Activated CD4-positive, alpha-beta T cell treated with anti-CD3 and anti-CD28 coated beads, Interleukin-2, amount 10 ng/mL, durations not matched to agents 7 days and 5 days (primary cell): ENCODE measurements around the gene CACNB4. TPM values are rescaled to one million over a fixed set of nuclear protein-coding genes. Genes with fewer than 3 reads are reported as not detected.
"Not testable (repeated sequence)": the region's sequence is repeated elsewhere in the genome, so short reads cannot be mapped to it uniquely, and the experiment has no call there.

Source experiments
- CTCF ChIA-PET: fragments of 350-600 bp; sonication (Branson Sonifier 250); formaldehyde crosslinking; loops from one replicate; lab custom pipeline; 2021; ENCODE audit warnings: antibody characterized with exemption; lab: Charles Lee
- POLR2A ChIA-PET: fragments of 350-600 bp; sonication (Branson Sonifier 250); formaldehyde crosslinking; loops from one replicate; lab custom pipeline; 2021; ENCODE audit warnings: antibody characterized with exemption; lab: Charles Lee
- DNase-seq: peaks from one replicate; pipeline ENCODE4 v3.0.0-alpha.2; 2020
- H3K27ac Mint-ChIP-seq: one replicate; pipeline ENCODE4 v1.8.0; 2021; ENCODE audit warnings: mild to moderate bottlenecking, moderate library complexity, mixed read lengths
- H3K27me3 Mint-ChIP-seq: one replicate; pipeline ENCODE4 v1.8.0; 2021; ENCODE audit warnings: mixed read lengths
- H3K36me3 Mint-ChIP-seq: one replicate; pipeline ENCODE4 v1.8.0; 2021; ENCODE audit warnings: low read depth, mixed read lengths
- H3K4me1 Mint-ChIP-seq: one replicate; pipeline ENCODE4 v1.8.0; 2021; ENCODE audit warnings: mixed read lengths
- H3K4me3 Mint-ChIP-seq: one replicate; pipeline ENCODE4 v1.8.0; 2021; ENCODE audit warnings: mild to moderate bottlenecking, moderate library complexity, mixed read lengths
- H3K9me3 Mint-ChIP-seq: one replicate; pipeline ENCODE4 v1.8.0; 2021; ENCODE audit warnings: mixed read lengths
- total RNA-seq, 2 experiments: library from RNA; stranded (reverse); gene quantifications; one replicate each; pipeline ENCODE4 v1.2.3, GENCODE V29; 2021

Gene CACNB4
- total RNA-seq, 2 experiments from 2014 or later: 0.12 to 0.21 TPM

GRCh38 chr2:151878655-151879563 is 219.9 kb downstream of the CACNB4 start:
- Mint-ChIP-seq H3K9me3 (no peaks in the 10 kb centered on the region), H3K4me3 (no peak overlapping the region), H3K4me1 (no peaks in the 10 kb centered on the region), H3K36me3 (no peaks in the 10 kb centered on the region), H3K27ac (no peak overlapping the region), H3K27me3 (no peaks in the 10 kb centered on the region)
- DNase-seq: no peak
- POLR2A ChIA-PET: no interaction called here
- CTCF ChIA-PET: interaction anchor here (0.7 kb wide), 1 partner anchor 24 kb away, joined by 3 read pairs; no protein-coding TSS in a partner anchor

DNA sequence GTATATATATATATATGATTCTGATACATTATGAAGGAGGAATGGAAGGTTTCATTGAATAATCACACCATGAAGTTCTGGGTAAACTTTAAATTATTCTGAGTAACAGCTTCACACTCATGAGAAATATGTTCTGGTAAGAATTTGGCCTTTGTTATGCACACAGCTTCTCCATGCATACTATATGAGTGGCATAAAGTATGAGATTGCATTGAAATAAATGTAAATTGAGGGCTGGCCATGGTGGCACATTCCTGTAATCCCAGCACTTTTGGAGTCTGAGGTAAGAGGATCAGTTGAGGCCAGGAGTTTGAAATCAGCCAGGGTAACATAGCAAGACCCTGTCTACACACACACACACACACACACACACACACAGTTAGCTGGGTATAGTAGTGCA is 220.6 kb downstream of the CACNB4 start:
- H3K4me3 Mint-ChIP-seq: no peak overlapping the region
- ChIA-PET POLR2A (no interaction called here), CTCF (no interaction called here)
- H3K27me3 Mint-ChIP-seq: no peaks in the 10 kb centered on the region
- H3K27ac Mint-ChIP-seq: no peak overlapping the region
- DNase-seq: no peak
- no peaks in the 10 kb centered on the region for H3K36me3 Mint-ChIP-seq
- H3K4me1 Mint-ChIP-seq: no peaks in the 10 kb centered on the region
- no peaks in the 10 kb centered on the region for H3K9me3 Mint-ChIP-seq

DNA sequence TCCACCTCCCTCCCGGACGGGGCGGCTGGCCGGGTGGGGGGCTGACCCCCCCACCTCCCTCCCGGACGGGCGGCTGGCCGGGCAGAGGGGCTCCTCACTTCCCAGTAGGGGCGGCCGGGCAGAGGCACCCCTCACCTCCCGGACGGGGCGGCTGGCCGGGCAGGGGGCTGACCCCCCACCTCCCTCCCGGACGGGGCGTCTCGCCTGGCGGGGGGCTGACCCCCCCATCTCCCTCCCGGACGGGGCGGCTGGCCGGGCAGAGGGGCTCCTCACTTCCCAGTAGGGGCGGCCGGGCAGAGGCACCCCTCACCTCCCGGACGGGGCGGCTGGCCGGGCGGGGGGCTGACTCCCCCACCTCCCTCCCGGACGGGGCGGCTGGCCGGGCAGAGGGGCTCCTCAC is 223.2 kb downstream of the CACNB4 start:
- H3K4me1 Mint-ChIP-seq, H3K36me3 Mint-ChIP-seq, H3K27ac Mint-ChIP-seq, H3K27me3 Mint-ChIP-seq, H3K9me3 Mint-ChIP-seq, DNase-seq, H3K4me3 Mint-ChIP-seq, POLR2A ChIA-PET: not testable (repeated sequence)
- CTCF ChIA-PET: interaction anchor here (0.7 kb wide), 1 partner anchor 116 kb away, joined by 4 read pairs; no protein-coding TSS in a partner anchor

GRCh38 chr2:151872463-151872862 is 226.4 kb downstream of the CACNB4 start:
- Mint-ChIP-seq H3K27me3 (no peaks in the 10 kb centered on the region), H3K27ac (no peak overlapping the region), H3K4me1 (no peaks in the 10 kb centered on the region), H3K9me3 (no peaks in the 10 kb centered on the region), H3K4me3 (no peak overlapping the region), H3K36me3 (no peaks in the 10 kb centered on the region)
- no peak for DNase-seq
- ChIA-PET CTCF (no interaction called here), POLR2A (no interaction called here)

- H3K27me3 Mint-ChIP-seq: no peaks in the 10 kb centered on the region
- H3K4me3 Mint-ChIP-seq: no peak overlapping the region
- ChIA-PET CTCF (no interaction called here), POLR2A (no interaction called here)
- no peak overlapping the region for H3K27ac Mint-ChIP-seq
- H3K4me1 Mint-ChIP-seq: no peaks in the 10 kb centered on the region
- H3K9me3 Mint-ChIP-seq: no peaks in the 10 kb centered on the region
- no peaks in the 10 kb centered on the region for H3K36me3 Mint-ChIP-seq
- DNase-seq: no peak
Observed at GRCh38 chr2:151869291-151869690, 229.6 kb downstream of the CACNB4 start.

DNA sequence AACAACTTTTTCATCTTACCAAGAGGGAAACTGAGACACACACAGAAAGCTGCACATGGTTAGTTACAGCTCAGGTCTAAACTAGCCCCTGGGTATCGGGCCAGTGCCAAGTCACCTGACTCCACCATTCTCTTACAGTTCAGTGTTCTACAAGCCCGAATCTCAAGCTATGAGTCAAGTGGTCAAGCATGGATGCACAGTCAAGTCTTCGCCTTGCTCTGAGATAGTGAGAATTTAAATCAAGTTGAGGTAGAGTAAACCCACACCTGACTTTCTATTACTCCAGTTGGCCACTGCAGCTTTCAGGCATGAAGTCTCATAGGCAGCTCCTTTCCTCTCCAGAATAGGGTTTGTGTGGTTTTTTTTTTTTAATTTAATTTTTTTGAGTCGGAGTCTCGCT is 236.1 kb downstream of the CACNB4 start:
- Mint-ChIP-seq H3K4me3 (no peak overlapping the region), H3K27ac (no peak overlapping the region), H3K36me3 (no peaks in the 10 kb centered on the region), H3K27me3 (peaks cover 3% of the 10 kb centered on the region), H3K4me1 (no peaks in the 10 kb centered on the region), H3K9me3 (no peaks in the 10 kb centered on the region)
- DNase-seq: no peak
- ChIA-PET CTCF (interaction anchor here (1.0 to 1.1 kb wide), 2 partner anchors 12 to 162 kb away, joined by 3 read pairs; no protein-coding TSS in a partner anchor), POLR2A (no interaction called here)

GRCh38 chr2:151861174-151861573 is 237.7 kb downstream of the CACNB4 start:
- Mint-ChIP-seq H3K27me3 (peaks cover 3% of the 10 kb centered on the region), H3K27ac (no peak overlapping the region), H3K9me3 (no peaks in the 10 kb centered on the region), H3K4me3 (no peak overlapping the region), H3K36me3 (no peaks in the 10 kb centered on the region), H3K4me1 (no peaks in the 10 kb centered on the region)
- DNase-seq: no peak
- ChIA-PET POLR2A (no interaction called here), CTCF (no interaction called here)

GRCh38 chr2:151860613-151861146 is 238.2 kb downstream of the CACNB4 start:
- DNase-seq: no peak
- Mint-ChIP-seq H3K4me3 (no peak overlapping the region), H3K36me3 (no peaks in the 10 kb centered on the region), H3K4me1 (no peaks in the 10 kb centered on the region), H3K27ac (no peak overlapping the region), H3K9me3 (no peaks in the 10 kb centered on the region), H3K27me3 (peaks cover 3% of the 10 kb centered on the region)
- POLR2A ChIA-PET: no interaction called here
- CTCF ChIA-PET: interaction anchor here (1.1 to 1.3 kb wide), 2 partner anchors 14 to 165 kb away, joined by 3 to 4 read pairs; no protein-coding TSS in a partner anchor

- Mint-ChIP-seq H3K4me1 (no peaks in the 10 kb centered on the region), H3K27ac (no peak overlapping the region), H3K4me3 (no peak overlapping the region), H3K27me3 (peaks cover 3% of the 10 kb centered on the region), H3K36me3 (no peaks in the 10 kb centered on the region), H3K9me3 (no peaks in the 10 kb centered on the region)
- DNase-seq: no peak
- ChIA-PET POLR2A (no interaction called here), CTCF (interaction anchor here (0.5 to 1.3 kb wide), 3 partner anchors 14 to 166 kb away, joined by 3 to 4 read pairs (median 3); no protein-coding TSS in a partner anchor)
Observed at GRCh38 chr2:151860210-151860609, 238.6 kb downstream of the CACNB4 start.

DNA sequence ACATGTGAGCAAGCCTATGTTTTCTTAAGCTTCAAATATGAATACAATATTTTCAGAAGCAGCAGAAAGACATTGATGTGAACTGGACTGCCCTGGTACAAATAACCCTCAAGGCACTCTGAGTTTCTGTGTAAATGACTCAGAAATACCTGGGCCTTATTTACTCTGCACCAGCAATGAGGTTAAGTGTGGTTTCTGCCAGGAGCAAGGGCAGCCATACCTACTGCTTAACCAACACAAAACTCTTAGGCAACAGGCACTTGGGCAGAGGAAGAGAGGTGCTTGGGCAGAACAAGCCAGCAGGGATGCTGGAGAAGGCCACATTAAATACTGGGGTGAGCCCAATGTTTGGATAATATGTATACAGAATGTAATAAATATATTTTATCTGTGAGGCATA is 241.2 kb downstream of the CACNB4 start:
- Mint-ChIP-seq H3K4me3 (no peak overlapping the region), H3K9me3 (no peaks in the 10 kb centered on the region), H3K4me1 (no peaks in the 10 kb centered on the region), H3K27me3 (peaks cover 1% of the 10 kb centered on the region), H3K27ac (no peak overlapping the region), H3K36me3 (no peaks in the 10 kb centered on the region)
- no peak for DNase-seq
- POLR2A ChIA-PET: no interaction called here
- CTCF ChIA-PET: no interaction called here

DNA sequence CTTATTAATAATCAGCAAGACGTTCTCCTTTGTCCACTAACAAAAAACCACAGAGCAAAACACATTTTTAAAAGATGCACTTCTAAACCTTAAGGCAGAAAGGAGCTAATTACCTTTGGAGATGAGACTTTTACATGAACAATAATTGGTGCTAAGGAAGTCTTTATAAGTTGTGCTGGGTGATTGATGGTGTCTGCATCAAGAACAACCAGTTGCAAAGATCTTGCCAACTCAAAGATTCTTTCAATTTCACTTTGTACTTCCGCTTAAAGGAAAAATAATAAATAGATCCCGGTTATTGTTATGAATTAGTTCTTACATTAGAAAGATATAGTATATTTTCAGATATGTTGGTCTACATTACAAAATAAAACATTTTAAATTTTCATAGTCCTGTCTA is 243.7 kb downstream of the CACNB4 start:
- H3K36me3 Mint-ChIP-seq: no peaks in the 10 kb centered on the region
- POLR2A ChIA-PET: no interaction called here
- peaks cover 1% of the 10 kb centered on the region for H3K27me3 Mint-ChIP-seq
- no peak for DNase-seq
- no peak overlapping the region for H3K4me3 Mint-ChIP-seq
- H3K9me3 Mint-ChIP-seq: no peaks in the 10 kb centered on the region
- CTCF ChIA-PET: interaction anchor here (0.6 kb wide), 1 partner anchor 405 kb away, joined by 3 read pairs; no protein-coding TSS in a partner anchor
- H3K27ac Mint-ChIP-seq: no peak overlapping the region
- H3K4me1 Mint-ChIP-seq: no peaks in the 10 kb centered on the region

DNA sequence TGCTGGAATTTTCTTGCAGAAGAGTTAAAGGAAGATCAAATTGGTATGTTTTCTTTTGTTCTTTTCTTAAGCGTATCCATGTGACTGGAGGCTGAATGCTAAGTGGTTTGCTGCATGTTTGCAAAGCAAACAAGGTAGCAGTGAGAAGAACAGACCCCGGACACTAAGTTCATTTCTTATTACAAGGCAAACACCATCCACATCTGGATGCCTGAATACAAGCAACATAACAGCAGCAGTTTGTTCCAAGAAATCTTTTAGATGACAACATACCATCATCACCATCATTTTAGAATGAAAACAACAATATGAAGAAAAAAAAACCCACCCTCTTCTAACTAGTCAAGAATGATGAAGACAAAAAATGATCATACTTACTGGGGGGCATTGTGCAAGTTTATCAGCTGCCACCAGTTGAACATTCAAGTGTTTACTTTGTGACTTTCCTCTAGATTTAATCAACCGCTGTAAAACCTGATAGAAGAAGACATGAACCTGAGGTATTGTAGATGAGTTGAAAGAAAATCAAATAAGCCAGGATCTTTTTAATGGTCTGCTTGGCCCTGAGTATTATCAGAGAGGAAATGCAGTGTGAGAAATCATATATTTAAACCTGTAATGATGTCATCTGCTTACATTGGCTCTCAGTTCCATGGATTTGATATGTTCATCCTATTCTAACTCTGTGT is 245.6 kb downstream of the CACNB4 start:
- no peaks in the 10 kb centered on the region for H3K36me3 Mint-ChIP-seq
- H3K4me3 Mint-ChIP-seq: no peak overlapping the region
- peaks cover 7% of the 10 kb centered on the region for H3K27me3 Mint-ChIP-seq

More for the DNA sequence above, 245.6 kb downstream of the CACNB4 start:
- no peak for DNase-seq
- CTCF ChIA-PET: no interaction called here
- Mint-ChIP-seq H3K4me1 (no peaks in the 10 kb centered on the region), H3K27ac (no peak overlapping the region), H3K9me3 (no peaks in the 10 kb centered on the region)
- POLR2A ChIA-PET: no interaction called here
